Gastrocnemius medialis (tissue), 4 donors: ENCODE results near the gene GSK3B.

Experiments
- POLR2A ChIP-seq, 2 donors: fragments of 450-650 bp; IDR thresholded peaks; one replicate each; pipeline ENCODE4 v1.6.1; 2017; ENCODE audit warnings: antibody characterized with exemption in 2 of 2, mild to moderate bottlenecking in 2 of 2, moderate library complexity in 2 of 2
- TF ChIP-seq, protein P1 (sequence below), 5 experiments: fragments of 450-650 bp in 3 of 5; fragments of 200-600 bp in 2 of 5; sonication (generic) in 2 of 5; IDR thresholded peaks in 4 of 5; conservative IDR thresholded peaks in 1 of 5; 1 replicate in 4 of 5; 2 replicates in 1 of 5; pipeline ENCODE4 v1.5.1; 2016 to 2019; ENCODE audit warnings: antibody characterized with exemption in 5 of 5, mild to moderate bottlenecking in 3 of 5, moderate library complexity in 3 of 5

DNA sequence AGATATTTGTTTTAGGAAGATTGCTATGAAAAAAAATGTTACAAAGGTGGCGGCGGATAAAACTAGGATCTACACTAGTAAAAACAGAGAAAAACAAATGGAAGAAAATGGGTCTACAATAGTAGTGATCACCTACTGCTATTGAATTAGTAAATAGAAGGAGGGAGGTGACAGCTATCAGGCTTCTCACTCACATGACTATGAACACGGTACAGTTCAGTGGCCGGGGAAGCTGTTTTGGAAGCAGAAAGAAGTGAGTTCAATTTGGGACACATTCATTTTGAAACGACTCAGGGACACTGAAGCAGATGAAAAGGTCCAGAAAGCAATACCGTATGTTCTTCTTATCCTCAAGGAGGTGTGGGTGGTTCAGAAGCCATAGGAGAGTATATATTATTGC is 138.3 kb downstream of the GSK3B start:
- TF ChIP-seq, protein P1, sequence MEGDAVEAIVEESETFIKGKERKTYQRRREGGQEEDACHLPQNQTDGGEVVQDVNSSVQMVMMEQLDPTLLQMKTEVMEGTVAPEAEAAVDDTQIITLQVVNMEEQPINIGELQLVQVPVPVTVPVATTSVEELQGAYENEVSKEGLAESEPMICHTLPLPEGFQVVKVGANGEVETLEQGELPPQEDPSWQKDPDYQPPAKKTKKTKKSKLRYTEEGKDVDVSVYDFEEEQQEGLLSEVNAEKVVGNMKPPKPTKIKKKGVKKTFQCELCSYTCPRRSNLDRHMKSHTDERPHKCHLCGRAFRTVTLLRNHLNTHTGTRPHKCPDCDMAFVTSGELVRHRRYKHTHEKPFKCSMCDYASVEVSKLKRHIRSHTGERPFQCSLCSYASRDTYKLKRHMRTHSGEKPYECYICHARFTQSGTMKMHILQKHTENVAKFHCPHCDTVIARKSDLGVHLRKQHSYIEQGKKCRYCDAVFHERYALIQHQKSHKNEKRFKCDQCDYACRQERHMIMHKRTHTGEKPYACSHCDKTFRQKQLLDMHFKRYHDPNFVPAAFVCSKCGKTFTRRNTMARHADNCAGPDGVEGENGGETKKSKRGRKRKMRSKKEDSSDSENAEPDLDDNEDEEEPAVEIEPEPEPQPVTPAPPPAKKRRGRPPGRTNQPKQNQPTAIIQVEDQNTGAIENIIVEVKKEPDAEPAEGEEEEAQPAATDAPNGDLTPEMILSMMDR (IDR thresholded peaks at IDR 0.05 in 4 of 5, conservative IDR thresholded peaks at IDR 0.05 in 1 of 5): no peak
- no peak for TF ChIP-seq POLR2A (IDR thresholded peaks at IDR 0.05)
